ENCODE measurements around the gene EBI3. TPM values are rescaled to one million over a fixed set of nuclear protein-coding genes. Genes with fewer than 3 reads are reported as not detected.

EBI3 gene
- total RNA-seq, 2 experiments from 2014 or later = not detected

DNA sequence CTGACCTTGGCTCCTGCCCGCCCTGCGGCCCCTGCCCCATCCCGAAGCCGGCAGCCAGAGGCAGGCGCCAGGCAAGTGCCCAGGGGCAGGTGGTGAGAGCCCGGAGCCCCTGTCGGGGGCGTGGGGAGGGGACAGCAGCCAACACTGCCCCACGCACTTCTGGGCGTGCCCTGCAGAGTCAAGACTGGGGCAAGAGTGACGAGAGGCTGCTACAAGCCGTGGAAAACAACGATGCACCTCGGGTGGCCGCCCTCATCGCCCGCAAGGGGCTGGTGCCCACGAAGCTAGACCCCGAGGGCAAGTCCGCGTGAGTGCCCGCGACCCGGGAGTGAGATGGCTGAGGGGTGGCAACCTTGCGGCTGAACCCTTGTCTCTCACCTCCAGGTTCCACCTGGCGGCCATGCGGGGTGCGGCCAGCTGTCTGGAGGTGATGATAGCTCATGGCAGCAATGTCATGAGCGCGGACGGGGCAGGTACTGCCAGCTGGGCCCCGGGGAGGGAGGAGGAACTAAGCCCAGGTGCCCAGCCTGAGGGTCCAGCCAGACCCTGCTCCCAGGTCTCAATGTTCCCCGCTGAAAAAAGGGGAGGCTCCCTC lies 29.5 kb upstream of the EBI3 start:
- peaks cover 10% of the 10 kb centered on the region for H3K4me1 Mint-ChIP-seq (ENCODE audit: low read depth)
- no peak overlapping the region for H3K27ac Mint-ChIP-seq
- H3K27me3 Mint-ChIP-seq = peaks cover 61% of the 10 kb centered on the region
- ChIA-PET CTCF (no interaction called here), POLR2A (no interaction called here)
- no peaks in the 10 kb centered on the region for H3K36me3 Mint-ChIP-seq (ENCODE audit: low read depth)
- H3K36me3 ChIP-seq (ENCODE audit: insufficient read depth, low read length) = no peaks in the 10 kb centered on the region
- intact Hi-C loops (cut with DNase I, micrococcal nuclease) = loop anchor here (5.0 to 10.0 kb wide), 5 partner anchors 57 to 535 kb away; no protein-coding TSS in a partner anchor
- DNase-seq (no peak), ATAC-seq (ENCODE audit: poor library complexity) (no peak)
- H3K9me3 Mint-ChIP-seq = no peaks in the 10 kb centered on the region
- no peak overlapping the region for H3K4me3 ChIP-seq (ENCODE audit: low read length)
- no peak overlapping the region for H3K27ac ChIP-seq (ENCODE audit: low read depth in 1 of 2, low read length in 2 of 2)
- peaks cover 8% of the 10 kb centered on the region for H3K4me1 ChIP-seq (ENCODE audit: insufficient read depth, low read length)
- H3K27me3 ChIP-seq (ENCODE audit: control insufficient read depth in 1 of 2, insufficient read depth in 2 of 2, low read length in 2 of 2) = peaks cover 31 to 33% of the 10 kb centered on the region in 2 experiments
- H3K9me3 ChIP-seq (ENCODE audit: control insufficient read depth in 1 of 2, insufficient read depth in 1 of 2, low read length in 2 of 2) = no peaks in the 10 kb centered on the region
- H3K4me3 Mint-ChIP-seq = no peak overlapping the region
- TF ChIP-seq, protein P1, sequence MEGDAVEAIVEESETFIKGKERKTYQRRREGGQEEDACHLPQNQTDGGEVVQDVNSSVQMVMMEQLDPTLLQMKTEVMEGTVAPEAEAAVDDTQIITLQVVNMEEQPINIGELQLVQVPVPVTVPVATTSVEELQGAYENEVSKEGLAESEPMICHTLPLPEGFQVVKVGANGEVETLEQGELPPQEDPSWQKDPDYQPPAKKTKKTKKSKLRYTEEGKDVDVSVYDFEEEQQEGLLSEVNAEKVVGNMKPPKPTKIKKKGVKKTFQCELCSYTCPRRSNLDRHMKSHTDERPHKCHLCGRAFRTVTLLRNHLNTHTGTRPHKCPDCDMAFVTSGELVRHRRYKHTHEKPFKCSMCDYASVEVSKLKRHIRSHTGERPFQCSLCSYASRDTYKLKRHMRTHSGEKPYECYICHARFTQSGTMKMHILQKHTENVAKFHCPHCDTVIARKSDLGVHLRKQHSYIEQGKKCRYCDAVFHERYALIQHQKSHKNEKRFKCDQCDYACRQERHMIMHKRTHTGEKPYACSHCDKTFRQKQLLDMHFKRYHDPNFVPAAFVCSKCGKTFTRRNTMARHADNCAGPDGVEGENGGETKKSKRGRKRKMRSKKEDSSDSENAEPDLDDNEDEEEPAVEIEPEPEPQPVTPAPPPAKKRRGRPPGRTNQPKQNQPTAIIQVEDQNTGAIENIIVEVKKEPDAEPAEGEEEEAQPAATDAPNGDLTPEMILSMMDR (IDR thresholded peaks at IDR 0.05) = no peak

DNA sequence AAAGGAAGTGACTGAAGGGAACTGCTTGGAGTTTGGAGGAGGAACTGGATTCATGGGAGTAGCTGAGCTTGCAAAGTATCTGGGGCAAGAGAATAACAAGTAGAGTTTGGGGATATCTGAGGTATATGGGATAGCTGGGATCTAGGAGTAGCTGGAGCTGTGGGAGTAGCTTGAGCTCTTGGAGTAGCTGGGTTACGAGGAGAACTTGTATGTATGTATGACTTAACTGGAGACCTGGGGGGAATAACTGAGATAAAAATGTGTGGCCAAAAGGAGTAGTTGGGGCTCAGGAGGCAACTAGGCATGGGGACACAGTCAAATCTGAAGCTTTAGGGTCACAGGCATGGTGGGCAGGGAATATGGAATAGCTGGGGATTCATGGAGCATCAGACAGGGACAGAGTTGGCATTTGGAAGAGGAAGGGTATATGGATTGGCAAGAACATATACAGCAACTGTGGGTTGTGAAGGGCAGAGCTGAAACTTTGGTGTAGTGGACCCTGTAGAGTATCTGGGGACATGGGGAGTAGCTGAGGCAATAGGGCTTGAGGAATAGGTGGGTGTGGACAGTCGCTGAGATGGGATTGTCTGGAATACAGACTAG lies 28.3 kb upstream of the EBI3 start:
- no peak overlapping the region for H3K4me3 ChIP-seq (ENCODE audit: low read length)
- no peaks in the 10 kb centered on the region for H3K36me3 ChIP-seq (ENCODE audit: insufficient read depth, low read length)
- peaks cover 8% of the 10 kb centered on the region for H3K4me1 ChIP-seq (ENCODE audit: insufficient read depth, low read length)
- ATAC-seq (ENCODE audit: poor library complexity) (no peak), DNase-seq (no peak)
- intact Hi-C loops (cut with DNase I, micrococcal nuclease) = loop anchor here (5.0 to 10.0 kb wide), 5 partner anchors 59 to 536 kb away; no protein-coding TSS in a partner anchor
- H3K9me3 ChIP-seq (ENCODE audit: control insufficient read depth in 1 of 2, insufficient read depth in 1 of 2, low read length in 2 of 2) = no peaks in the 10 kb centered on the region
- no peaks in the 10 kb centered on the region for H3K36me3 Mint-ChIP-seq (ENCODE audit: low read depth)
- TF ChIP-seq, protein P1 (IDR thresholded peaks at IDR 0.05) = no peak
- H3K27me3 ChIP-seq (ENCODE audit: control insufficient read depth in 1 of 2, insufficient read depth in 2 of 2, low read length in 2 of 2) = peaks cover 21 to 22% of the 10 kb centered on the region in 2 experiments
- no peak overlapping the region for H3K4me3 Mint-ChIP-seq
- no peaks in the 10 kb centered on the region for H3K9me3 Mint-ChIP-seq
- POLR2A ChIA-PET = no interaction called here
- no peak overlapping the region for H3K27ac Mint-ChIP-seq
- peaks cover 49% of the 10 kb centered on the region for H3K27me3 Mint-ChIP-seq
- H3K27ac ChIP-seq (ENCODE audit: low read depth in 1 of 2, low read length in 2 of 2) = no peak overlapping the region
- CTCF ChIA-PET = interaction anchor here (0.9 to 2.0 kb wide), 3 partner anchors 14 to 61 kb away, joined by 3 to 8 read pairs (median 3); no protein-coding TSS in a partner anchor
- peaks cover 10% of the 10 kb centered on the region for H3K4me1 Mint-ChIP-seq (ENCODE audit: low read depth)

DNA sequence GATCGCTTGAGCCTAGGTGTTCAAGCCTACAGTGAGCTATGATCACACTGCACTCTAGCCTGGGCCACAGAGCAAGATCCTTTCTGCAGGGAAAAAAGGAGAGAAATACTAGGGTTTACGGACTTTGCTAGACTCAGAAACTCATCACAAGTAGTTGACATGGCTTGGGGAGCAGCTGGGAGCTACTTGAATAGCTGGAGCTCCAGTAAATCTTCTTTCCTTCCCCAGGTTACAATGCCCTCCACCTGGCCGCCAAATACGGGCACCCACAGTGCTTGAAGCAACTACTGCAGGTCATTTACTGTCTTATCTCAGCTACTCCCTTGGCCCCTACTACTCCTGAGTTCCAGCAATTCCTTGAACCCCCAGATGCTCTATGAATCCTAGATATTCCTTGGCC lies 27.5 kb upstream of the EBI3 start:
- Mint-ChIP-seq H3K36me3 (ENCODE audit: low read depth) (no peaks in the 10 kb centered on the region), H3K27me3 (peaks cover 42% of the 10 kb centered on the region), H3K4me1 (ENCODE audit: low read depth) (peaks cover 10% of the 10 kb centered on the region), H3K9me3 (no peaks in the 10 kb centered on the region), H3K4me3 (no peak overlapping the region), H3K27ac (no peak overlapping the region)
- ChIA-PET POLR2A (interaction anchor here (1.4 kb wide), 1 partner anchor 216 kb away, joined by 7 read pairs; the partner anchor contains the start of gene EEF2), CTCF (interaction anchor here (0.9 to 2.0 kb wide), 3 partner anchors 15 to 62 kb away, joined by 3 to 8 read pairs (median 3); no protein-coding TSS in a partner anchor)
- intact Hi-C loops (cut with DNase I, micrococcal nuclease) = loop anchor here (5.0 to 10.0 kb wide), 5 partner anchors 59 to 537 kb away; no protein-coding TSS in a partner anchor
- ATAC-seq (ENCODE audit: poor library complexity) (no peak), DNase-seq (no peak)
- Histone ChIP-seq H3K27me3 (ENCODE audit: control insufficient read depth in 1 of 2, insufficient read depth in 2 of 2, low read length in 2 of 2) (peaks cover 14 to 16% of the 10 kb centered on the region in 2 experiments), H3K4me1 (ENCODE audit: insufficient read depth, low read length) (peaks cover 8% of the 10 kb centered on the region), H3K9me3 (ENCODE audit: control insufficient read depth in 1 of 2, insufficient read depth in 1 of 2, low read length in 2 of 2) (no peaks in the 10 kb centered on the region), H3K27ac (ENCODE audit: low read depth in 1 of 2, low read length in 2 of 2) (no peak overlapping the region), H3K4me3 (ENCODE audit: low read length) (no peak overlapping the region), H3K36me3 (ENCODE audit: insufficient read depth, low read length) (no peaks in the 10 kb centered on the region)
- TF ChIP-seq, protein P1 (IDR thresholded peaks at IDR 0.05) = no peak
